ENCODE results near the gene RPL29.

- TF ChIP-seq EZH2 (IDR thresholded peaks at IDR 0.05; ENCODE audit: borderline replicate concordance, low read depth, low read length, severe bottlenecking) (no peak), CTCF (IDR thresholded peaks at IDR 0.05; ENCODE audit: extremely low read depth in 1 of 2, insufficient read depth in 1 of 2, low read depth in 1 of 2, low read length in 2 of 2) (no peak), MYC (IDR thresholded peaks at IDR 0.05; ENCODE audit: low read depth, low read length) (no peak), POLR2AphosphoS5 (IDR thresholded peaks at IDR 0.05; ENCODE audit: insufficient read depth, low read depth, low read length) (no peak)
Observed at GRCh38 chr3:51954105-51954504, 41.6 kb downstream of the RPL29 start.

All from endothelial cell of umbilical vein (primary cell).